K562 (cell line): ENCODE data around the gene ADAT3. TPM values are rescaled to one million over a fixed set of nuclear protein-coding genes. Genes with fewer than 3 reads are reported as not detected.

Experiments
- ATAC-seq: fragments of 200-7000 bp; cut with Tn5 transposase; 3 replicates; pipeline ENCODE4 v1.9.1; 2020; ENCODE audit warnings: moderate library complexity
- BruUV-seq: library from RNA; stranded (reverse); fragments of 400-500 nt; replicated peaks from 2 replicates; lab custom pipeline; 2021; lab: Mats Ljungman, UMichigan
- CTCF ChIA-PET: fragments of 300-600 bp; formaldehyde crosslinking; extraction: SDS; loops from one replicate; lab custom pipeline; 2021; ENCODE audit warnings: low intra/inter-chr PET ratio; lab: Yijun Ruan, JAX
- POLR2A ChIA-PET: fragments of 300-600, 350-650 bp; sonication (Branson Sonifier 250); formaldehyde crosslinking; extraction: SDS; loops from one replicate; lab custom pipeline; 2021; ENCODE audit warnings: antibody characterized with exemption, inconsistent platforms; lab: Yijun Ruan, JAX
- DNase-seq, 4 experiments: peaks; one replicate each; pipeline versions ENCODE4 v3.0.0 to v3.0.0-alpha.2; 2011 to 2018; ENCODE audit warnings: low spot score in 3 of 4, mixed read lengths in 3 of 4; ENCODE audit errors: extremely low read depth in 1 of 4
- FAIRE-seq: peaks from 2 replicates; lab custom pipeline; 2011; peaks lifted over from hg19 to GRCh38; lab: Jason Lieb, UNC
- H2AFZ ChIP-seq: 2 replicates; pipeline ENCODE4 v1.6.0; 2011; ENCODE audit warnings: low read depth, low read length, control low read depth, inconsistent platforms
- H3K27ac ChIP-seq: fragments of 200-600 bp; 3 replicates; pipeline ENCODE4 v1.8.0; 2011; ENCODE audit warnings: low read depth, mild to moderate bottlenecking, control low read depth, inconsistent platforms, low read length, moderate library complexity, mixed read lengths; ENCODE audit errors: extremely low read depth
- H3K27me3 ChIP-seq, 2 experiments: fragments of 300-600 bp in 1 of 2; 2 replicates in 1 of 2; 3 replicates in 1 of 2; pipeline versions ENCODE4 v1.6.0 to v1.8.0; 2011; ENCODE audit warnings: inconsistent platforms in 2 of 2, low read length in 2 of 2, mild to moderate bottlenecking in 1 of 2, mixed read lengths in 1 of 2, moderate library complexity in 1 of 2; ENCODE audit not compliant: control insufficient read depth in 2 of 2, insufficient read depth in 2 of 2
- H3K36me3 ChIP-seq: fragments of 300-600 bp; 3 replicates; pipeline ENCODE4 v1.8.0; 2011; ENCODE audit warnings: mild to moderate bottlenecking, low read length, inconsistent platforms; ENCODE audit not compliant: control insufficient read depth, insufficient read depth
- H3K4me1 ChIP-seq, 2 experiments: fragments of 200-600 bp in 1 of 2; replicated peaks in 1 of 2; 2 replicates in 1 of 2; 3 replicates in 1 of 2; pipeline versions ENCODE4 v1.5.1 to v1.8.0; 2011; ENCODE audit warnings: inconsistent platforms in 2 of 2, low read length in 2 of 2, mild to moderate bottlenecking in 1 of 2, mixed read lengths in 1 of 2, moderate library complexity in 1 of 2; ENCODE audit not compliant: control insufficient read depth in 2 of 2, insufficient read depth in 2 of 2
- H3K4me2 ChIP-seq: 2 replicates; pipeline ENCODE4 v1.6.1; 2011; ENCODE audit warnings: low read length, control low read depth, inconsistent platforms, mixed read lengths; ENCODE audit not compliant: insufficient read depth
- H3K4me3 ChIP-seq: fragments of 200-600 bp; sonication (generic), shearing (Covaris generic); 2 replicates; pipeline ENCODE4 v1.5.1; 2016; ENCODE audit warnings: control low read depth, inconsistent platforms
- H3K79me2 ChIP-seq: fragments of 200-600 bp; 3 replicates; pipeline ENCODE4 v1.8.0; 2011; ENCODE audit warnings: low read length, inconsistent platforms; ENCODE audit not compliant: control insufficient read depth, insufficient read depth
- H3K9ac ChIP-seq, 2 experiments: 2 replicates each; pipeline versions ENCODE4 v1.6.0 to v1.6.1; 2011; ENCODE audit warnings: low read depth in 2 of 2, low read length in 2 of 2, control low read depth in 1 of 2, inconsistent platforms in 1 of 2, mild to moderate bottlenecking in 1 of 2, mixed read lengths in 1 of 2; ENCODE audit not compliant: insufficient read depth in 1 of 2
- H3K9me1 ChIP-seq: one replicate; pipeline ENCODE4 v1.6.0; 2011; ENCODE audit warnings: inconsistent platforms, mild to moderate bottlenecking, low read length, moderate library complexity; ENCODE audit not compliant: control insufficient read depth, insufficient read depth
- H3K9me3 ChIP-seq: replicated peaks from 2 replicates; pipeline ENCODE4 v1.5.1; 2011; ENCODE audit warnings: low read depth, low read length, inconsistent platforms; ENCODE audit not compliant: control insufficient read depth, insufficient read depth
- H4K20me1 ChIP-seq: replicated peaks from 2 replicates; pipeline ENCODE4 v1.6.1; 2011; ENCODE audit warnings: low read length, inconsistent platforms, mixed read lengths; ENCODE audit not compliant: control insufficient read depth, insufficient read depth
- C11orf30 ChIP-seq: fragments of 450-650 bp; IDR thresholded peaks from 2 replicates; pipeline ENCODE4 v1.6.1; 2016; ENCODE audit warnings: low read depth, mild to moderate bottlenecking
- CHCHD3 ChIP-seq: fragments of 250-450 bp; sonication (Bioruptor Pico); IDR thresholded peaks from 2 replicates; pipeline ENCODE4 v2.1.2; 2022; ENCODE audit warnings: mild to moderate bottlenecking
- FOXP4 ChIP-seq: sonication (generic); formaldehyde crosslinking; IDR thresholded peaks from 2 replicates; pipeline ENCODE4 v1.8.0; 2022; ENCODE audit warnings: mild to moderate bottlenecking, missing genetic modification reagents, borderline replicate concordance
- FUS ChIP-seq: fragments of 200-400 bp; formaldehyde crosslinking; optimal IDR thresholded peaks from 2 replicates; pipeline ENCODE3; 2017; ENCODE audit warnings: low read depth, low read length
- HLTF ChIP-seq: fragments of 450-650 bp; IDR thresholded peaks from 2 replicates; pipeline ENCODE4 v1.6.1; 2016
- MEF2A ChIP-seq: IDR thresholded peaks from 2 replicates; pipeline ENCODE4 v1.6.1; 2011; ENCODE audit warnings: low read depth, mild to moderate bottlenecking, low read length, moderate library complexity; ENCODE audit not compliant: control insufficient read depth
- NBN ChIP-seq: fragments of 450-650 bp; IDR thresholded peaks from 2 replicates; pipeline ENCODE4 v1.6.1; 2016; ENCODE audit warnings: low read depth, mild to moderate bottlenecking
- NONO ChIP-seq, 2 experiments: fragments of 200-400 bp in 1 of 2; fragments of 450-650 bp in 1 of 2; formaldehyde crosslinking in 1 of 2; IDR thresholded peaks; 2 replicates each; pipeline ENCODE4 v1.6.1; 2017; ENCODE audit warnings: low read depth in 2 of 2, mild to moderate bottlenecking in 2 of 2, moderate library complexity in 2 of 2, low read length in 1 of 2
- POLR3A ChIP-seq: IDR thresholded peaks from 2 replicates; pipeline ENCODE4 v1.6.1; 2011; ENCODE audit warnings: borderline replicate concordance, mild to moderate bottlenecking, moderate library complexity; ENCODE audit not compliant: insufficient read length, insufficient read depth; ENCODE audit errors: extremely low read depth
- RUNX1 ChIP-seq: sonication (generic); IDR thresholded peaks from 2 replicates; pipeline ENCODE4 v1.6.1; 2016; ENCODE audit warnings: antibody characterized with exemption, low read depth
- SNIP1 ChIP-seq: fragments of 450-650 bp; IDR thresholded peaks from 2 replicates; pipeline ENCODE4 v1.7.1; 2017; ENCODE audit warnings: low read depth, mild to moderate bottlenecking
- ZNF197 ChIP-seq: fragments of 200-800 bp; sonication (Bioruptor generic); IDR thresholded peaks from 2 replicates; pipeline ENCODE4 v1.6.1; 2016; ENCODE audit warnings: low read depth, missing genetic modification characterization, missing compliant biosample characterization
- WGBS: fragments of 100-300 bp; shearing (Covaris generic); methylation state at CpG from one replicate; pipeline ENCODE4 v1.1.6; 2016; ENCODE audit warnings: low coverage, mixed read lengths; ENCODE audit not compliant: insufficient coverage; ENCODE audit errors: missing lambda C conversion rate; 5-methylcytosine and 5-hydroxymethylcytosine counted together
- in situ Hi-C: fragments of 300-500 bp; cut with MboI; formaldehyde crosslinking; loops from 4 replicates; pipeline ENCODE4 v1.15.0; 2018; ENCODE audit warnings: inconsistent platforms, mixed read lengths
- intact Hi-C: fragments of 100-400 bp; cut with micrococcal nuclease; formaldehyde crosslinking; loops from 2 replicates; pipeline ENCODE4 v1.14.2; 2022
- polyA plus RNA-seq, 8 experiments: library from polyadenylated mRNA; depleted of rRNA in 4 of 8; stranded (reverse) in 5 of 8; unstranded in 3 of 8; fragments of >200 nt; fragmentation: Nextera tagmentation in 2 of 8; fragmentation: Illumina TruSeq in 1 of 8; extraction: Ambion mirVana in 2 of 8; extraction: Trizol in 1 of 8; gene quantifications; 2 replicates each; pipeline versions ENCODE4 v1.2.1 to v1.2.3, GENCODE V29; 2011 to 2014; ENCODE audit warnings: inconsistent platforms in 1 of 8, missing spikeins in 1 of 8
- total RNA-seq, 7 experiments: library from RNA; depleted of rRNA in 6 of 7; stranded (reverse); fragments of >200 nt in 6 of 7; fragmentation: Illumina TruSeq in 2 of 7; extraction: Trizol in 2 of 7; gene quantifications; 2 replicates each; pipeline versions ENCODE4 v1.2.1 to v1.2.3, GENCODE V29; 2011 to 2021; ENCODE audit warnings: low replicate concordance in 1 of 7
- TF ChIP-seq, protein P1 (sequence below): sonication (generic); formaldehyde crosslinking; IDR thresholded peaks from 2 replicates; pipeline ENCODE4 v1.8.0; 2023; ENCODE audit warnings: missing genetic modification reagents, mild to moderate bottlenecking, borderline replicate concordance
- TF ChIP-seq, protein P2 (sequence below): sonication (generic); formaldehyde crosslinking; IDR thresholded peaks from 2 replicates; pipeline ENCODE4 v1.8.1; 2023; ENCODE audit warnings: mild to moderate bottlenecking, missing genetic modification reagents

Gene ADAT3
- total and polyA plus RNA-seq, 9 of the 15 experiments (the other 6 are each of a cell fraction or from before 2014, with no cell fraction given): 0.67 to 15.6 (median 7.8) TPM; not detected in 4

DNA sequence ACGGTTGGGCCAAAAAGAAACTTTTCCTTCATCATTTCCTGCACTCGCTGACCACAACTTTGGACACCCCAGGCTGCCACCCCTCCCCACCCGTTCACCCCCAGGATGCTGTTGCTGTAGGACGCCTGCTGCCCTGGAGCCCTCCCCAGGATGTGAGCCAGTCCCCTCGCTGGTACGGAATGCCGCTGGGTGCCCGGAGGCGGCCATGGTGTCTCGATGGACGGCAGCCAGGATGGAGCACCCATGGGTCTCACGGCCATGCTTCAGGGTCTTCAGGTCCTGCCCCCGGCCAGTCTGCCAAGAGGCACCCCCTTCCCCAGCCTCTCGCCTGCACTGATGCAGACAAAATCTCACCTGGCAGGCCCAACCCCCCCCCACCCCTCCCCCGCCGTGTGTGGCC, 20.3 kb downstream of the ADAT3 start:
- no peaks in the 10 kb centered on the region for H3K9me1 ChIP-seq
- no peaks in the 10 kb centered on the region for H3K27me3 ChIP-seq
- no peak overlapping the region for H3K4me2 ChIP-seq
- no peak overlapping the region for H3K9ac ChIP-seq
- H4K20me1 ChIP-seq: no peaks in the 10 kb centered on the region
- FAIRE-seq (no peak), ATAC-seq (no peak), DNase-seq (no peak)
- H3K36me3 ChIP-seq: peaks cover 38% of the 10 kb centered on the region; the same call in 2 of the 3 replicates
- intact Hi-C loops: loop anchor here (5.0 kb wide), 1 partner anchor 137 kb away; no protein-coding TSS in a partner anchor
- ChIA-PET POLR2A (no interaction called here), CTCF (no interaction called here)
- BruUV-seq: TSS peak; percentile 78
- H2AFZ ChIP-seq: no peak overlapping the region
- in situ Hi-C loops: no loop called here
- 0 out of 2 replicates have a peak, but pooled peaks cover 5% of the 10 kb centered on the region for H3K9me3 ChIP-seq
- H3K27ac ChIP-seq: no peak overlapping the region
- 81% methylated on average over 12 of the region's 16 CpGs for WGBS
- H3K4me3 ChIP-seq: no peak overlapping the region
- H3K4me1 ChIP-seq: peaks cover 3 to 48% of the 10 kb centered on the region in 2 experiments; a peak in 3 of 5 replicates
- H3K79me2 ChIP-seq: no peaks in the 10 kb centered on the region
- TF ChIP-seq, protein P1, sequence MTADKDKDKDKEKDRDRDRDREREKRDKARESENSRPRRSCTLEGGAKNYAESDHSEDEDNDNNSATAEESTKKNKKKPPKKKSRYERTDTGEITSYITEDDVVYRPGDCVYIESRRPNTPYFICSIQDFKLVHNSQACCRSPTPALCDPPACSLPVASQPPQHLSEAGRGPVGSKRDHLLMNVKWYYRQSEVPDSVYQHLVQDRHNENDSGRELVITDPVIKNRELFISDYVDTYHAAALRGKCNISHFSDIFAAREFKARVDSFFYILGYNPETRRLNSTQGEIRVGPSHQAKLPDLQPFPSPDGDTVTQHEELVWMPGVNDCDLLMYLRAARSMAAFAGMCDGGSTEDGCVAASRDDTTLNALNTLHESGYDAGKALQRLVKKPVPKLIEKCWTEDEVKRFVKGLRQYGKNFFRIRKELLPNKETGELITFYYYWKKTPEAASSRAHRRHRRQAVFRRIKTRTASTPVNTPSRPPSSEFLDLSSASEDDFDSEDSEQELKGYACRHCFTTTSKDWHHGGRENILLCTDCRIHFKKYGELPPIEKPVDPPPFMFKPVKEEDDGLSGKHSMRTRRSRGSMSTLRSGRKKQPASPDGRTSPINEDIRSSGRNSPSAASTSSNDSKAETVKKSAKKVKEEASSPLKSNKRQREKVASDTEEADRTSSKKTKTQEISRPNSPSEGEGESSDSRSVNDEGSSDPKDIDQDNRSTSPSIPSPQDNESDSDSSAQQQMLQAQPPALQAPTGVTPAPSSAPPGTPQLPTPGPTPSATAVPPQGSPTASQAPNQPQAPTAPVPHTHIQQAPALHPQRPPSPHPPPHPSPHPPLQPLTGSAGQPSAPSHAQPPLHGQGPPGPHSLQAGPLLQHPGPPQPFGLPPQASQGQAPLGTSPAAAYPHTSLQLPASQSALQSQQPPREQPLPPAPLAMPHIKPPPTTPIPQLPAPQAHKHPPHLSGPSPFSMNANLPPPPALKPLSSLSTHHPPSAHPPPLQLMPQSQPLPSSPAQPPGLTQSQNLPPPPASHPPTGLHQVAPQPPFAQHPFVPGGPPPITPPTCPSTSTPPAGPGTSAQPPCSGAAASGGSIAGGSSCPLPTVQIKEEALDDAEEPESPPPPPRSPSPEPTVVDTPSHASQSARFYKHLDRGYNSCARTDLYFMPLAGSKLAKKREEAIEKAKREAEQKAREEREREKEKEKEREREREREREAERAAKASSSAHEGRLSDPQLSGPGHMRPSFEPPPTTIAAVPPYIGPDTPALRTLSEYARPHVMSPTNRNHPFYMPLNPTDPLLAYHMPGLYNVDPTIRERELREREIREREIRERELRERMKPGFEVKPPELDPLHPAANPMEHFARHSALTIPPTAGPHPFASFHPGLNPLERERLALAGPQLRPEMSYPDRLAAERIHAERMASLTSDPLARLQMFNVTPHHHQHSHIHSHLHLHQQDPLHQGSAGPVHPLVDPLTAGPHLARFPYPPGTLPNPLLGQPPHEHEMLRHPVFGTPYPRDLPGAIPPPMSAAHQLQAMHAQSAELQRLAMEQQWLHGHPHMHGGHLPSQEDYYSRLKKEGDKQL: no peak
- TF ChIP-seq, protein P2, sequence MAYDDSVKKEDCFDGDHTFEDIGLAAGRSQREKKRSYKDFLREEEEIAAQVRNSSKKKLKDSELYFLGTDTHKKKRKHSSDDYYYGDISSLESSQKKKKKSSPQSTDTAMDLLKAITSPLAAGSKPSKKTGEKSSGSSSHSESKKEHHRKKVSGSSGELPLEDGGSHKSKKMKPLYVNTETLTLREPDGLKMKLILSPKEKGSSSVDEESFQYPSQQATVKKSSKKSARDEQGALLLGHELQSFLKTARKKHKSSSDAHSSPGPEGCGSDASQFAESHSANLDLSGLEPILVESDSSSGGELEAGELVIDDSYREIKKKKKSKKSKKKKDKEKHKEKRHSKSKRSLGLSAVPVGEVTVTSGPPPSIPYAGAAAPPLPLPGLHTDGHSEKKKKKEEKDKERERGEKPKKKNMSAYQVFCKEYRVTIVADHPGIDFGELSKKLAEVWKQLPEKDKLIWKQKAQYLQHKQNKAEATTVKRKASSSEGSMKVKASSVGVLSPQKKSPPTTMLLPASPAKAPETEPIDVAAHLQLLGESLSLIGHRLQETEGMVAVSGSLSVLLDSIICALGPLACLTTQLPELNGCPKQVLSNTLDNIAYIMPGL (CRISPR knock-in tag): no peak
- no peak for TF ChIP-seq POLR3A
- TF ChIP-seq SNIP1: no peak
- TF ChIP-seq FUS: no peak
- TF ChIP-seq ZNF197 (CRISPR knock-in tag): no peak
- TF ChIP-seq MEF2A: no peak
- no peak for TF ChIP-seq NBN
- TF ChIP-seq HLTF: no peak
- no peak for TF ChIP-seq RUNX1
- TF ChIP-seq CHCHD3 (CRISPR knock-in tag): no peak
- TF ChIP-seq C11orf30: no peak
- no peak for TF ChIP-seq FOXP4 (CRISPR knock-in tag)
- TF ChIP-seq NONO (IDR thresholded peaks at IDR 0.05; ENCODE audit: low read depth in 2 of 2, low read length in 1 of 2): no peak
